GM18502 (cell line): ENCODE results near the gene SS18L1.
"Not testable (repeated sequence)": the region's sequence is repeated elsewhere in the genome, so short reads cannot be mapped to it uniquely, and the experiment has no call there.

Source experiments
- ATAC-seq: cut with Tn5 transposase; IDR thresholded peaks from one replicate; pipeline ENCODE4 v1.9.1; 2021; ENCODE audit warnings: mild to moderate bottlenecking; ENCODE audit not compliant: unreplicated experiment, poor library complexity

Gene SS18L1, protein sequence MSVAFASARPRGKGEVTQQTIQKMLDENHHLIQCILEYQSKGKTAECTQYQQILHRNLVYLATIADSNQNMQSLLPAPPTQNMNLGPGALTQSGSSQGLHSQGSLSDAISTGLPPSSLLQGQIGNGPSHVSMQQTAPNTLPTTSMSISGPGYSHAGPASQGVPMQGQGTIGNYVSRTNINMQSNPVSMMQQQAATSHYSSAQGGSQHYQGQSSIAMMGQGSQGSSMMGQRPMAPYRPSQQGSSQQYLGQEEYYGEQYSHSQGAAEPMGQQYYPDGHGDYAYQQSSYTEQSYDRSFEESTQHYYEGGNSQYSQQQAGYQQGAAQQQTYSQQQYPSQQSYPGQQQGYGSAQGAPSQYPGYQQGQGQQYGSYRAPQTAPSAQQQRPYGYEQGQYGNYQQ

DNA sequence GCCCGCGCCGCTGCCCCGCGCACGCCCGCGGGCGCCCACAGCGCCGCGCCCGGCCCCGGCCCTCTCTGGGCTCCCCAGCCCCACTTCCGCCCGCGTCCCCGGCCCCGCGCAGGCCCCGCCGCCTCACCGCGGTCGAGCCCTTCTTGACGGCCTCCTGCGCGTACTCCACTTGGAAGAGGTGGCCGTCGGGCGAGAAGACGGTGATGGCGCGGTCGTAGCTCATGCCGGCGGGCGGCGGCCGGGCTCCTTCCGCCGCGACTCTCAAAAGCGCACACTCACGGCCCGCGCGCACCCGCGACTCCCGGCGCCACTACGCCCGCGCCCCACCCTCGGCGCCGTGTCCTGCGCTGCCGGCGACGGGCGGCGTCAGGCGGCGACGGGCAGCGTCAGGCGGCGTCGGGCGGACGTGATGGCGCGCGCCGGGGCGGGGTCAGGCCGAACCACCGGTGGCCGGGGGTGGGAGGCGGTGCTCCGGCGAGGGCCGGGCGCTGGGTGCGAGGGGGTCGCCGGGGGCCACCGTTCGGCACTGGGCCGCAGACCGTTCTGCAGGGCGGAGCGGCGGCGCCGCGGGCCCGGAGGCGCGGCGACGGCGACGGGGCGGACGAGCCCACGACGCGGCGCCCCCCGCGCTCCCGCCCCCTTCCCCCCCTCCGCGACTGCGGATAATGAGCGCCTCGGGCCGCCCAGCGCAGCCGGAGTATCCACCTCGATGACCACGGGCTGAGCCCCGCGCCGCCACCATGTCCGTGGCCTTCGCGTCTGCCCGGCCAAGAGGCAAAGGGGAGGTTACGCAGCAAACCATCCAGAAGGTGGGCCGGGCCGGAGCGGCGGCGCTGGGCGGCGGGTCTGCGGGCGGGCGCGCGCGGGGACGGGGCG, at the start of gene SS18L1, which contains the start of gene PSMA7:
SS18L1 (plus strand) TSS at position 689 of the 876 bp plus-strand sequence; CDS start at position 741, 52 bp downstream.
PSMA7 (minus strand) TSS at position 314 of the 876 bp plus-strand sequence; CDS start at position 223, 91 bp downstream.
- peak; percentile 79 for ATAC-seq

DNA sequence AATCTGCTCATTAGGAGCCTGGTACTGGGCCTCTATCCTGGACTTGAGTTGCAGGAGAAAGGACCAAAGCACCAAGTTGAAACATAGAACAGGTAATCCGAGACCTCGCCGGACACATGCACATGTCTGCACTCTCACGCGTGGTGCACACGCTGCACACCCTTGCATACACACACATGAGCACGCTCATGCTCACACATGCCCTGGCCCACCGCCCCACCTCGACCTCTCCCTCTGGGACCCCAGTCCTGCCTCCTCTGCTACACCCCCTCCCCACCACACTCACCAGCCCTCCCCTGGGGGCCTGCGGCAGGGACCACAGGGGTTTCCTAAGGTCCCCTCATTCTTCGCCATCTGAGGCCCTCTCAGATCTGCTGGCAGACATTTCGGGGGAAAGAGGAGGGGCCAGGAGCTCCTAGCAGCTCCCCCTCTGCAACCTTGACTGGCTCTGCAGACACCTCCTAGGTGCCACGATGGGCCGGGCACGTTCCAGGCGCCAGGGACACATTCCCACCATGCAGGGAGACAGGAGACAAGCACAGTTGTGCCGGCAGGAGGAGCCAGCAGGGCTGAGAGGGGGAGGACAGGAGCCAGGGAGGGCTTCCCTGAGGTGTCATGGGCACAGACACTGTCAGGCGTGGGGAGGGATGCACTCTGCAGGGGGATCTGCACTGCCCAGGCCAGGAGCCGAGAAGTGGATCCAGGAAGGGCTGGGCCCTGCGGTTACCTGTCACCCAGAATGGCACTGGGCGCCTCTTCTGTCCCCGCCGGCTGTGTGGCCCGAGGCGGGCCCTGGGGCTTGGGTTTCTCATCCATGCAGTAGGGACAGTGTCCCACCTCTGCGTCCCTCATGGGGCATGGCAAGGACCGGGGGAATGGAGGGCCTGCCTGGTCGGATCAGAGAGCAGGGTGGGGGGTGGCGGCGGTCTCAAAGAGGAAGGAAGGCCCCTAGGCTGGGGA, 46.9 kb upstream of the SS18L1 start:
- no peak for ATAC-seq

DNA sequence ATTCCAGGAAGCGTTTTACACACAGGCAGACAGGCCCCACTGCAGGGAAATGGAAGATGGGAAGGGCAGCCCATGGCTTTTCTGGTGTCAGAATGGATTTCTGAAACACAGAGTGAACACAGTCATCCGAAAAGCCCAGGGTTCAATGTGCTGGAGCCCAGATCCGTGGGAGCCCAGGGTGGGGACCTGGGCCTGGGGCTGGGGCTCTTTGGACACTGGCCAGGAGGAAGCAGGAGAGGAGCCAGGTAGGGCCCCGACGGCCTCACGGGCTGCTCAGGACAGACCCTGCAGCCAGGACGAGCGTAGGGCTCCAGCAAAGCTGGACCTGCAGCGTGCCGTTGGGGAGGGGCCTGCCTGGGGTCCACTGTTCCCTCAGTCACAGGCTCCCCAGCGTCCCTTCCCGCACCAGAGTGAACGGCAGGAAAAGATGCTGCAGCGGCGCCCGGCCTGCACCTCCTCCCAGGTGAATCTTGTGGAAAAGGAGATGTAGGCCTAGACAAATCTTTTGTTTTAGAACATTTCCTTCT, 45.6 kb upstream of the SS18L1 start:
- no peak for ATAC-seq

DNA sequence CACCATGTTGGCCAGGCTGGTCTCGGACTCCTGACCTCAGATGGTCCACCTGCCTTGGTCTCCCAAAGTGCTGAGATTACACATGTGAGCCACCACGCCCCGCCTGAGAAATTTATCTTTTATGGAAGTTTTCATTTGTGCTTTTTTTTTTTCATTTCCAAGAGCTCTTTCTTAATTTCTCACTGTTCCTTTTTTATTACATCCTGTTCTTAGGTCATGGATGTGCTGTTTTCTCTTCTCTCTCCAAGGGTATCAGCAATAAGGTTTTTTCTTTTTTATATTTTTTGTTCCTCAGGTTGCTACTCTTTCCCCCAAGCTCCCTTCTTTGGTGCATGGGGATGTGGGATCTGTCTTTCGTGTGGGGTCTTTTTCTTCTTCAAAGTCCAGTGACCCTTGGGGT, 42.5 kb upstream of the SS18L1 start:
- no peak for ATAC-seq

DNA sequence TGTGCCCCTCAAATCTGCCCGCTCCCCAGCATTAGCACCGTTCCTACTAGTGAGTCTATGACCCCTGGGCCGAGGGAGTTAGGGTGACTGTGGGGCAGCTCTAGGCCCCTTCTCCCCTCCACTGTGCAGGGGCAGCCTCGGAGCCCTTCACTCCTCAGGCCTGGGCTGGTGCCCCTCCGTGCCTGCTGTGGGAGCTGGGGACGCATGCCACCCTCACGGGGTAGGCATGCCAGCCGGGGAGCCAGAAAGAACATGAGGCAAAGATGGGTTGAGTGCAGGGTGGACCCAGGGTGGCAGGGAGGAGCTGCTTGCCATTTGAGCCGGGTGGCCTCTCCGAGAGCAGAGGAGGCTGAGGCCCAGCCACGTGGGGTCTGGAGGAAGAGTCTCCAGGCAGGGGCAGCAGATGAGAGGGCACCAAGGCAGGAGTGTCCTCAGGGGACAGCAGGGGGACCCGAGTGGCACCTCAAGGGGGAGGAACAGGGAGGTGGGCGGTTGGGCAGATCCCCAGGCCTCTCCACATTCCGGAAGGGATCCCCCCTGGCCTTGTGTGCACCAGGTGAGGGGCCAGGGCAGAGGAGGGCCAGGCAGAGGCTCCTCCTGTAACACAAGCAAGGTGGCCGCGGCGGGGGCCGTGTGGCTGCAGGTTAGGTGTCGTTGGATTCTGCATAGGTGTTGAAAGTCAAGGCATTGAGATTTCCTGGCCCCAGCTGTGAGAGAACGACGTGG, 39.9 kb upstream of the SS18L1 start:
- no peak for ATAC-seq

DNA sequence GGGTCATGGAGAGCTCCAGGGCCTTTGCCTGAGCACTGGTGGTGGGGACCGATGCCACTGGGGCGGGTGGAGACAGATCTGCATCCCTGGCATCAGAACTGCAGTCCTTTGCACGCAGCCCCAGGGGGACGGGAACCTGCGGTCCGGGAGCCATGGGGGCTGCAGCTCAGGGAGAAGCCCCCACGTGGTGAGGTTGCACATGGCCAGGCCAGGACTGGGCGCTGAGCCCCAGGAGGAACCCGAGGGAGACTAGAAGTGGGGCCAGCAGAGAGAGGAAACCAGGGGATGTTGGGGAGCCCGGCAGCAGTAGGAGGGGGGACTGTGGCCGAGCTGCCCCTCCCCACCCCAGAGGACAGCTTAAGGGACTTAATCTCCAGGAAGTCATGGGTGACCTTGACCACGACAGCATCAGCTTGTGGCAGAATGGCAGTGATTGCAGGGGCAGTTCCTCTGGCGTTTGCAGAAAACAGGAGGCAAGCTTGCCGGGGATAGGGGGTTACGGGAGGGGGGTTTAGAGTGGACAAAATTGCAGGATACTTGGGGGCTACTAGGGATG, 39.3 kb upstream of the SS18L1 start:
- no peak for ATAC-seq

DNA sequence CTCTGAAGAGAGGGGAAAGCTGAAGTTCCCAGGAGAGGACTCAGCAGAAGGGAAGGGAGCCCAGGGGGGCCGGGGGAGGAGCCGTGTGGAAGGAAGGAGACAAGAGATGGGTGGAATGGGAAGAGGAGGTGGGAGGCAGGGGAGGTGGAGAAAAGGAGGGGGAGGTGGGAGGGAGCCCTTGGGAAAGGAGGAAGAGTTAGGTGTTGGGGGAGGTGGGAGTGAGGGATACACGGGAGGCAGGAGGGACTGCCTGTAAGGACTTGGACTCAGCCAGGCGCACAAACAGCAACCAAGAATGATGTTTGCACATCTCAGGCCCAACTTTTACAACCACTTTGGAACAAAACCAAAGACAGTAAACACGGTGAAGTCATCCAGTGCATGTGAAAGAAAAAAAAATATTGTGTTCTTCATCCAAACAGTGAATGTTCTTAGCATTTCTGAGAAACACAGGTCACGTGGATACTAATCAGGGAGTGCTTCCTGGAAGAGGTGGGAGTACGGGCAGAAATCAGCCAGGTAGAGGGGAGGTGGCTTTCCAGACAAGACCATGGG, 38.7 kb upstream of the SS18L1 start:
- no peak for ATAC-seq

DNA sequence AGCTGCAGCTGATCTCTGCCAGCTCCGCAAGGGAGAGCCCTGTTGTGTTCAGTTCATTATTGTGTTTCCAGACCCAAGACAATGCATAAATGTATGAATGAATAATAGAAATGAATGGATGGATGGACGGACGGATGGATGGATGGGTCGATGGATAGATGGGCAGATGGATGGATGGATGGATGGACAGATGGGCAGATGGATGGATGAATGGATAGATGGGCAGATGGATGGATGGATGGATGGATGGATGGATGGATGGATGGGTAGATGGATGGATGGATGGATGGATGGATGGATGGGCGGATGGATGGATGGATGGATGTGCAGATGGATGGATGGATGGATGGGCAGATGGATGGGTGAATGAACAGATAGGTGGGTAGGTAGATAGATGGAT, 38.0 kb upstream of the SS18L1 start:
- ATAC-seq, result no peak

DNA sequence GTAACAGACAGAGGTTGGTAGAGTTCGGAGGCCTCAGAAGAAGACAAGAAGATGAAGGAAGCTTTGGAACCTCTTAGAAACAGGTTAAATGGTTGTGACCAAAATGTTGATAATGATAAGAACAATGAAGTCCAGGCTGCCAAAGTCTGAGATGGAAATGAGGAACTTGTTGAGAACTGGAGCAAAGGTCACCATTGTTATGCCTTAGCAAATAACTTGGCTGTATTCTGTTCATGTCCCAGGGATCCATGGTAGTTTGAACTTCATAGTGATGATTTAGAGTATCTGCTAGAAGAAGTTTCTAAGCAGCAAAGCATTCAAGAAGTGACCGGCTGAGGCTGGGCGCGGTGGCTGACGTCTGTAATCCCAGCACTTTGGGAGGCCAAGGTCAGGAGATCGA, 32.4 kb upstream of the SS18L1 start:
- no peak for ATAC-seq

DNA sequence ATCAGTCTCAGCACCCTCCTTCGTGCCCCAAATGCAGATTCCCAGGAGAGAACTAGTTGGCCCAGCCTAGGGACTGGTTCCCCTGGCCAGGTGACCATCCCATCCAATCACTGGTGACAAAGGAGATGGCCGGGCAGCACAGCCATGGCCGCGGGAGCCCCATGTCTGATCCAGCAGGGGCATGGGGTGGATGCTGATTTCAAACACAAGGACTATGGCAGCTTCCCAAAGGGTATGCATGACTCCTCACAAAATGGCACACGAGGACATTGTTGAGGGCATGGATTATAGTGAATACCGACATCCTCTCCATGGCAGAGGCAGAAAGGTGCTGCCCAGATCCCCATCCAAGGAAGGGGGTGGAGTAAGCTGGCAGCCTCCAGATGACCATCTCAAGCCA, 31.2 kb upstream of the SS18L1 start:
- no peak for ATAC-seq

DNA sequence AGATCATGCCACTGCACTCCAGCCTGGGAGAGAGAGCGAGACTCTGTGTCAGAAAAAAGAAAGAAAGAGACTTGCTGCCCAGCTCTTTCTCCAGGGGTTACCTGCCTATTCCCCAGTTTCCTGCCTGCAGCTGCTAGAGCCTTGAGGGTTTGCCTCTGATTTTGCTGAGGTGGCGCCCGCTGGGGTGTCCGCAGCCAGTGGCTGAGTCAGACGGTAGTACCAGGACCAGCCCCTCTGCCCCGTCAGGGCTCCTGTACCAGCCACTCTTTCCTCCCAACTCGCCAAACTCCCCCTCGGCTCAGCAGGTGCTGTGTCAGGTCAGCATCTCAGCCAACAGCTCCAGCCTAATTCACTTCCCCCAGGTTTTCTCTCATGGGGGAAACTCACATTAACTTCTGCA, 28.7 kb upstream of the SS18L1 start:
- no peak for ATAC-seq

DNA sequence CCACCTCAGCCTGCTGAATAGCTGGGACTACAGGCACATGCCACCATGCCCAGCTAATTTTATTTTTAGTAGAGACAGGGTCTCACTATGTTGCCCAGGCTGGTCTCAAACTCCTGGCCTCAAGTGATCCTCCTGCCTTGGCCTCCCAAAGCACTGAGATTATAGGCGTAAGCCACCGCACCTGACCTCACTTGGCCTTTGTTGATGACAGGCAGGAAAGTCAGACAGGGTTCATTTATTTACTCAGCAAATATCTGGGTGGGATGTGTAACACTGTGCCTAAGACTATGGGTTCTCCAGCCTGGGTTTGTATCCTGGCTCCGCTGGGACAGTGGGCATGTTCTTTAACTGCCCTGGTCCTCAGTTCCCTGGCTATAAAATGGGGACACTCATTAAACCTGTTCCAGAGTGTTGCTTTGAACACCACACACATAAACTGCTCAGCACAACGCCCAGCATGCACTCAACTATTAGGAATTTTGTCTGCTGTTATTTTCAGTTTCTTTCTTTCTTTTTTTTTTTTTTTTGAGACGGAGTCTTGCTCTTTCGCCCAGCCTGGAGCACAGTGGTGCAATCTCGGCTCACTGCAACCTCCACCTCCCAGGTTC, 27.7 kb upstream of the SS18L1 start:
- not testable (repeated sequence) for ATAC-seq

DNA sequence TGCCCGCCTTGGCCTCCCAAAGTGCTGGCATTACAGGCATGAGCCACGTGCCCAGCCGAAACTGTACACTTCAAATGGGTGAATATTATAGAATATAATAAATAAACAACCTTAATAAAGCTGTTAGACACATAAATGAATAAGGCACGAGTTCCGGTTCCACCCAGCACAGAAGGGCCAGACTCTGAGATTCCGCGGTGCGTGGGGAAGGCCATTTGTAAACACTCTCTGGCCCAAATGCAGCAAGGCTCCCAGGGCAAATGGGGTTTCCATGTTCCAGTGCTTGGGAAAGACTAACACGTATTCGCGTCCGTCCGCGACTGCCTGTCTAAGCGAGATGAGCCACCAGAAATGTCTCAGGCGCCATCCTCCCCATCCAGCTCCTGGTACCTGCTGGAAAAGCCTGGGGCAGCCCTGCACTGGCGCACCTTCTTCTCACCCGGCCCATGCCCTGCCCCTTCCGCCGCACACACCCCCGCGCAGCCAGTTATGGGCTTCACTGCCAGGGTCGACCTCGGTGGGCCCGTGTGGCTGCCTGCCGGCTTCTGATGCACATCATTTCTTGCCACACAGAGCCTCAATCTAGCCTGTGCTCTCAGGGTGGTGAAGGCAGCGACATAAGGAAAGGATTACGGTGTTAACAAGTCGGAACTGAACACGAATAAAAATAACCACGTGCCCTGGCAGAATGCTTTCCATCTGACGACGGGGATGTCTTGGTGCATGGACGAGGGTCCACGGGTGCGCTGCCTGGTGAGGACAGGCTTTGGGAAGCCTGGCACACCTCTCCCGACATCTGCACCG, 26.8 kb upstream of the SS18L1 start:
- ATAC-seq, result no peak

DNA sequence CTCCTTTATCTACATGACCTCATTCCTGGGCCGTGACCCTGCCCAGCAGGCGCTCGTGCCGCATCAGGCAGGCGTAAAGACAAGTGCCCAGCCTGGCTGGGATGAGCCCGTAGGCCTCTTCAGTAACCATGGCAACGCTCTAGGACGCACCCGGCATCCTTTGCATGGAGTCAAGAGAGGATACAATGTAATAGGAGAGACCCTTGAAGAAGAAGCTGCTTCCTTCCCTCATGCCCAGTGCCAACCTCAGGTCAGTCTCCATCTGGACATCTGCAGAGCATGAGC, 26.3 kb upstream of the SS18L1 start:
- ATAC-seq, result no peak

DNA sequence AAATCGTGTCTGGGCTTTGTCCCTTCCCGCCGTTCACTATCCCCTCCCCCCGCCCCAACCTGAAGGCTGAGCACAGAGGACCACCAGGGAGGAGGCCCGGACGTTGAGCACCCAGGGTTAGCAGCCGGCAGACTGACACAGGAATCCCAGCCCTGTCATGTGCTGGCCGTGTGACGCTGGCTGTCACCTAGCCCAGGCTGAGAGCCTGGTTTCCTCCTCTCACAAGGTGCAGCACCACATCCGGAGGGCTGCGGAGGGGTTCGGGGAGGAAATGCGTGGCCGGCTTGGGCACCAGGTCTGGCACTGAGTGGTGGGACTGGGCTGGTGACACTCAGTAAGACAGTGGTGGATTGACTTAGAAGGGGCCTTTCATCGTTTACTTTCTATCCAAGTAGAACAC, 25.9 kb upstream of the SS18L1 start:
- ATAC-seq, result no peak

DNA sequence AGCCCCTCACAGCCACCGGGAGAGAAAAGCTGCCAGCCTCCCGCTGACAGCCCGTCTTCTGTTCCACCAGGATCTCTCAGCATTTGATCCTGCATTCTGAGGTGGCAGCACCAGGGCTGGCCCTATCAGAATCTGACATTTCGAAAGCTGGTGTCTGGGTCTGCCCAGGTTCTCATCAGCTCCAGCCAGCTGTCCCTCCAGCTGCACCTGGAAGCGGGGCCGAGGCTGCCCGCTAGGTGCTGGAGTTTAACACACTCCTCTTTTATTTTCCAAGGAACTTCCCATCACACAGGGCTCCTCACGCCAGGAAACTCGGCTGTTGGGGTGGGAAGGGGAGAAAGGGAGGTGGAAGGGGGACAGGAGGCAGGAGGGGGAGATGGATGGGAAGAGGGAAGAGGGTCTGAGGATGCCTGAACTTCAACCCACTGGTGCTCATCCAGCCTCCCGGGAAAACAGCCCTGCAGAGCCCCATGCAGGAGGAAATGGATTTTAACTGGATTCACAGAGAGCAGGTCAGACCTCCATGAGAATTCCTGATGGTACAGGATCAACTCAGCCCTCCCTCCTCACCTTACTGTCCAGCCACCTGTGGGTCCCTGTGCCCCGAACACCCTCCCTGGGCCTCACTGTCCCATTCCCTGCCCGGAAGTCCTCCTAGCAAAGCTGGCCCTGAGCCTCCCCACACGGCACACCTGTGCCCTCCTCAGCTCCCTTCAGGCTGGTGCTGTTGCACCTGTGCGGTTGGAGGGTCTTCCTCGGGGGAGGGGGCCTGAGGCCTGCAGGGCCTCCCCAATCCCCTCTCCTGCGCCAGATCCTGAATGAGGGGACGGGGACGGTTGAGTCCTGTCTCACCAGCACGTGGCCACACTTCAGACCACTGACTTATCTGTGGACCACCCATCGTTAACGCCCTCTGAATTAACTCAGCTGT, 25.2 kb upstream of the SS18L1 start:
- ATAC-seq, result no peak

DNA sequence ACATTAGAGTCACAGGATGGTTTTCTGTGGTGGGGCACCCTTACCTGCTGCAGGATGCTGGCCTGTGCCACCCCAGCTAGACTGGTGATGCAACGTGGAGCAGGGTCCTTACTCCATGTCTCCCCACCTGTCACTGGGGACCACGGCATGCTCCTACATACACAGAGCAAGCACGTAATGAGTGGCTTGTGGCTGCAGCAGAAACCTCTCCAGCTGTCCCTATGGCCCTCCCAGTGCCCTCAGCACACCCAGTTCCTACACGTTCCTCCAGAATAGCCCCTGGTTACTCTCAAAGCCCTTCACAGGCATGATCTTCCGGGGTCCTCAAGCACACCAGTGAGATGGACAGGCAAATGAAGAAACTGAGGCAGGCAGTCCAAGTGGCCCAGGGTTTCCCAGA, 24.5 kb upstream of the SS18L1 start:
- no peak for ATAC-seq
